Karpas-422 (cell line): Measurements from ENCODE around the gene EPB41L4A. TPM values are rescaled to one million over a fixed set of nuclear protein-coding genes. Genes with fewer than 3 reads are reported as not detected.

Experiments used
- DNase-seq: peaks from one replicate; pipeline ENCODE4 v3.0.0-alpha.2; 2015
- H2AFZ ChIP-seq: fragments of 200-600 bp; sonication (generic); 2 replicates; pipeline ENCODE4 v1.6.1; 2014; ENCODE audit warnings: antibody characterized with exemption, low read length, mixed read lengths
- H3K27ac ChIP-seq: fragments of 200-600 bp; sonication (generic); 2 replicates; pipeline ENCODE4 v1.5.1; 2014; ENCODE audit warnings: mild to moderate bottlenecking, low read length, moderate library complexity
- H3K27me3 ChIP-seq: fragments of 200-600 bp; sonication (generic); 2 replicates; pipeline ENCODE4 v1.6.1; 2014; ENCODE audit warnings: low read length, mixed read lengths
- H3K36me3 ChIP-seq: fragments of 200-600 bp; sonication (generic); 2 replicates; pipeline ENCODE4 v1.6.1; 2014; ENCODE audit warnings: low read length, mixed read lengths; ENCODE audit not compliant: insufficient read depth
- H3K4me1 ChIP-seq: fragments of 200-600 bp; sonication (generic); 2 replicates; pipeline ENCODE4 v1.6.1; 2014; ENCODE audit warnings: mild to moderate bottlenecking, low read length, mixed read lengths
- H3K4me2 ChIP-seq: fragments of 200-600 bp; sonication (generic); 2 replicates; pipeline ENCODE4 v1.6.1; 2014; ENCODE audit warnings: low read length, low read depth, mild to moderate bottlenecking; ENCODE audit not compliant: poor library complexity, severe bottlenecking
- H3K4me3 ChIP-seq: fragments of 200-600 bp; sonication (generic); 2 replicates; pipeline ENCODE4 v1.5.1; 2014; ENCODE audit warnings: mild to moderate bottlenecking, antibody characterized with exemption, low read length, mixed read lengths
- H3K79me2 ChIP-seq: fragments of 200-600 bp; sonication (generic); 2 replicates; pipeline ENCODE4 v1.6.1; 2014; ENCODE audit warnings: mild to moderate bottlenecking, low read length, mixed read lengths
- H3K9ac ChIP-seq: fragments of 200-600 bp; sonication (generic); 2 replicates; pipeline ENCODE4 v1.6.0; 2014; ENCODE audit warnings: low read length
- H3K9me2 ChIP-seq: fragments of 200-600 bp; sonication (generic), shearing (Covaris generic); replicated peaks from 2 replicates; pipeline ENCODE4 v1.6.0; 2014; ENCODE audit warnings: mild to moderate bottlenecking, low read length, moderate library complexity; ENCODE audit not compliant: insufficient read depth
- H3K9me3 ChIP-seq: fragments of 300-700, 200-600 bp; sonication (generic); 2 replicates; pipeline ENCODE4 v1.6.1; 2014; ENCODE audit warnings: low read length, mixed read lengths
- H4K20me1 ChIP-seq: fragments of 200-600 bp; sonication (generic); 2 replicates; pipeline ENCODE4 v1.6.1; 2014; ENCODE audit warnings: mild to moderate bottlenecking, antibody characterized with exemption, low read length, low read depth; ENCODE audit not compliant: insufficient read depth
- total RNA-seq: library from RNA; depleted of rRNA; stranded (reverse); fragments of >200 nt; shearing (Covaris generic); gene quantifications from 2 replicates; pipeline ENCODE4 v1.2.3, GENCODE V29; 2014; ENCODE audit warnings: low replicate concordance

Gene EPB41L4A
- total RNA-seq, 1 experiment from 2014 or later = 0.63 TPM

GRCh38 chr5:112250551-112250950 is 168.5 kb downstream of the EPB41L4A start:
- no peak overlapping the region for H3K4me2 ChIP-seq
- no peaks in the 10 kb centered on the region for H3K9me3 ChIP-seq
- H3K27ac ChIP-seq = no peak overlapping the region
- no peak for DNase-seq
- H4K20me1 ChIP-seq = no peaks in the 10 kb centered on the region
- peaks cover 6% of the 10 kb centered on the region for H3K4me1 ChIP-seq
- H3K4me3 ChIP-seq = no peak overlapping the region
- H3K27me3 ChIP-seq = no peaks in the 10 kb centered on the region
- H3K36me3 ChIP-seq = no peaks in the 10 kb centered on the region
- H2AFZ ChIP-seq = no peak overlapping the region
- H3K79me2 ChIP-seq = no peaks in the 10 kb centered on the region
- H3K9ac ChIP-seq = no peak overlapping the region
- H3K9me2 ChIP-seq = no peaks in the 10 kb centered on the region

- Histone ChIP-seq H3K27ac (no peak overlapping the region), H2AFZ (no peak overlapping the region)
Measured at GRCh38 chr5:112248623-112249022, 170.5 kb downstream of the EPB41L4A start.

GRCh38 chr5:112247960-112248359 is 171.1 kb downstream of the EPB41L4A start:
- Histone ChIP-seq H4K20me1 (no peaks in the 10 kb centered on the region), H3K9ac (no peak overlapping the region), H3K4me3 (no peak overlapping the region), H2AFZ (no peak overlapping the region), H3K9me3 (no peaks in the 10 kb centered on the region), H3K27me3 (no peaks in the 10 kb centered on the region), H3K4me2 (no peak overlapping the region), H3K79me2 (no peaks in the 10 kb centered on the region), H3K9me2 (no peaks in the 10 kb centered on the region), H3K36me3 (no peaks in the 10 kb centered on the region), H3K27ac (no peak overlapping the region), H3K4me1 (peaks cover 3% of the 10 kb centered on the region)
- no peak for DNase-seq

More at GRCh38 chr5:112248623-112249022, 170.5 kb downstream of the EPB41L4A start:
- Histone ChIP-seq H3K9me3 (no peaks in the 10 kb centered on the region), H3K4me1 (peaks cover 6% of the 10 kb centered on the region), H3K27me3 (no peaks in the 10 kb centered on the region), H4K20me1 (no peaks in the 10 kb centered on the region), H3K4me3 (no peak overlapping the region), H3K79me2 (no peaks in the 10 kb centered on the region), H3K36me3 (no peaks in the 10 kb centered on the region), H3K9me2 (no peaks in the 10 kb centered on the region), H3K4me2 (no peak overlapping the region), H3K9ac (no peak overlapping the region)
- no peak for DNase-seq

GRCh38 chr5:112245656-112246055 is 173.4 kb downstream of the EPB41L4A start:
- H3K9me3 ChIP-seq = no peaks in the 10 kb centered on the region
- no peaks in the 10 kb centered on the region for H3K9me2 ChIP-seq
- no peaks in the 10 kb centered on the region for H3K36me3 ChIP-seq
- DNase-seq = no peak
- no peaks in the 10 kb centered on the region for H3K4me1 ChIP-seq
- no peak overlapping the region for H3K4me3 ChIP-seq
- H2AFZ ChIP-seq = no peak overlapping the region
- no peak overlapping the region for H3K9ac ChIP-seq
- H3K27ac ChIP-seq = no peak overlapping the region
- H3K27me3 ChIP-seq = no peaks in the 10 kb centered on the region
- no peaks in the 10 kb centered on the region for H4K20me1 ChIP-seq
- H3K4me2 ChIP-seq = no peak overlapping the region
- no peaks in the 10 kb centered on the region for H3K79me2 ChIP-seq

- H3K4me3 ChIP-seq = no peak overlapping the region
- no peaks in the 10 kb centered on the region for H4K20me1 ChIP-seq
- H3K27me3 ChIP-seq = no peaks in the 10 kb centered on the region
- no peaks in the 10 kb centered on the region for H3K9me3 ChIP-seq
- no peak overlapping the region for H2AFZ ChIP-seq
- no peak overlapping the region for H3K4me2 ChIP-seq
- no peak overlapping the region for H3K9ac ChIP-seq
- H3K9me2 ChIP-seq = no peaks in the 10 kb centered on the region
- H3K4me1 ChIP-seq = peaks cover 13% of the 10 kb centered on the region; the same call in 1 of the 2 replicates
- H3K79me2 ChIP-seq = no peaks in the 10 kb centered on the region
- H3K27ac ChIP-seq = no peak overlapping the region
- no peak for DNase-seq
- no peaks in the 10 kb centered on the region for H3K36me3 ChIP-seq
Measured at GRCh38 chr5:112239996-112240395, 179.1 kb downstream of the EPB41L4A start.

- no peaks in the 10 kb centered on the region for H3K9me3 ChIP-seq
- no peak overlapping the region for H3K27ac ChIP-seq
- no peaks in the 10 kb centered on the region for H3K9me2 ChIP-seq
- no peak overlapping the region for H3K9ac ChIP-seq
- H4K20me1 ChIP-seq = no peaks in the 10 kb centered on the region
- H3K79me2 ChIP-seq = no peaks in the 10 kb centered on the region
- no peak overlapping the region for H3K4me3 ChIP-seq
- no peak overlapping the region for H3K4me2 ChIP-seq
- H3K36me3 ChIP-seq = no peaks in the 10 kb centered on the region
- H2AFZ ChIP-seq = no peak overlapping the region
- peaks cover 13% of the 10 kb centered on the region; the same call in 1 of the 2 replicates for H3K4me1 ChIP-seq
- no peaks in the 10 kb centered on the region for H3K27me3 ChIP-seq
- DNase-seq = peak; percentile 60
Measured at GRCh38 chr5:112238473-112238872, 180.6 kb downstream of the EPB41L4A start.

GRCh38 chr5:112237456-112237855 is 181.6 kb downstream of the EPB41L4A start:
- H3K9me2 ChIP-seq = no peaks in the 10 kb centered on the region
- no peak overlapping the region for H3K27ac ChIP-seq
- no peaks in the 10 kb centered on the region for H3K36me3 ChIP-seq
- no peak overlapping the region for H3K4me3 ChIP-seq
- peaks cover 13% of the 10 kb centered on the region; the same call in 1 of the 2 replicates for H3K4me1 ChIP-seq
- H4K20me1 ChIP-seq = no peaks in the 10 kb centered on the region
- no peak overlapping the region for H3K4me2 ChIP-seq
- no peak overlapping the region for H2AFZ ChIP-seq
- DNase-seq = no peak
- no peaks in the 10 kb centered on the region for H3K27me3 ChIP-seq
- H3K9ac ChIP-seq = no peak overlapping the region
- no peaks in the 10 kb centered on the region for H3K79me2 ChIP-seq
- no peaks in the 10 kb centered on the region for H3K9me3 ChIP-seq

- no peaks in the 10 kb centered on the region for H3K36me3 ChIP-seq
- no peak overlapping the region for H3K4me3 ChIP-seq
- H3K4me1 ChIP-seq = peaks cover 13% of the 10 kb centered on the region; the same call in 1 of the 2 replicates
- H3K9me3 ChIP-seq = no peaks in the 10 kb centered on the region
- no peak for DNase-seq
- H3K9me2 ChIP-seq = no peaks in the 10 kb centered on the region
- H3K4me2 ChIP-seq = no peak overlapping the region
- H3K27ac ChIP-seq = no peak overlapping the region
- H3K79me2 ChIP-seq = no peaks in the 10 kb centered on the region
- H4K20me1 ChIP-seq = no peaks in the 10 kb centered on the region
- no peak overlapping the region for H3K9ac ChIP-seq
- H2AFZ ChIP-seq = no peak overlapping the region
- no peaks in the 10 kb centered on the region for H3K27me3 ChIP-seq
Measured at GRCh38 chr5:112234000-112234399, 185.1 kb downstream of the EPB41L4A start.

- H3K4me1 ChIP-seq = peaks cover 13% of the 10 kb centered on the region; the same call in 1 of the 2 replicates
- no peak overlapping the region for H3K9ac ChIP-seq
- H3K36me3 ChIP-seq = no peaks in the 10 kb centered on the region
- no peaks in the 10 kb centered on the region for H3K79me2 ChIP-seq
- no peak overlapping the region for H3K27ac ChIP-seq
- no peaks in the 10 kb centered on the region for H3K9me2 ChIP-seq
- H3K9me3 ChIP-seq = no peaks in the 10 kb centered on the region
- no peak overlapping the region for H3K4me2 ChIP-seq
- H4K20me1 ChIP-seq = no peaks in the 10 kb centered on the region
- H2AFZ ChIP-seq = no peak overlapping the region
- H3K27me3 ChIP-seq = no peaks in the 10 kb centered on the region
- DNase-seq = no peak
- H3K4me3 ChIP-seq = no peak overlapping the region
Measured at GRCh38 chr5:112232667-112233066, 186.4 kb downstream of the EPB41L4A start.
